ENCODE data around the gene WDR6.

- TF ChIP-seq POLR2A (IDR thresholded peaks at IDR 0.05; ENCODE audit: low read length) = no peak
- no peak for TF ChIP-seq GATA1 (IDR thresholded peaks at IDR 0.05; ENCODE audit: low read depth, low read length)
These were observed 11.5 kb downstream of the WDR6 start for GRCh38 chr3:49018707-49019006.
